Measurements from ENCODE around the gene DENND4A. TPM values are rescaled to one million over a fixed set of nuclear protein-coding genes. Genes with fewer than 3 reads are reported as not detected.
A peak's percentile ranks its signal among the peaks of the same experiment; 100 is the strongest.

DENND4A gene
- total RNA-seq, 1 experiment from 2014 or later: 12.7 TPM

DNA sequence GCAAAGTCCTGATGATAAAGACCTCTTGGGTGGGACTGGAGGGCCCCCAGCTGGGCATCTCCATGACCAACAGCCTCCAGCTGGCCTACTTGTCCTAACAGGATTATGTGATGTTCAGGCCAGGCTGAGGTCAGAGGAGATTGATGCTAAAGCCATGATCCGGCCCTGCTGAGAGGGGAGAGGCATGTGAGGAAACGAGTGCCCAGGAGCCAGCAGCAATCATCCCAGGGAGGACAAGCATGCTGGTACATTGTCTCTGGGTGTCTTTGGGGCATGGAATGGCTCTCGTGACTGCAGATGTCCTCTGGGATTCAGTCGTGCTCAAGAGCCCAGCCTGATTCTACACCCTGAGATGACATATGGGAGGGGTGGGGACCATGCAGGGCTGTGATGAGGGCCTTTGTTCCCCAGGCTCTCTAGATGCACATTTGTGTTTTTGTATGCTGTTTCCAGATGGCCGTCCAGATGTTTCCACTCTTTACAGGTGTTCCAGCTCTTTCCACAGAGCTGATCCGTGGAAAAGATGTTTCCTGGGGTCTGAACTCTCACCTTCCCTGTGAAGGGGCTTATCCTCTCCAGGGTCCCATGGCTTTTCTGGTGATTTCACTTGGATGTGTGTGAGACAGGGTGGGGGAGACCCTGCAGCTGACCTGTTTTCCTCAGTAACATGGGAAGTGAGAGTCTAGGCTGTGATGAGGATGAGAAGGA is 150.2 kb downstream of the DENND4A start:
- CTCF ChIA-PET: no interaction called here
- no TSS peak for BruUV-seq (replicated peaks)
- H3K4me1 ChIP-seq: no peaks in the 10 kb centered on the region
- TF ChIP-seq, protein P1, sequence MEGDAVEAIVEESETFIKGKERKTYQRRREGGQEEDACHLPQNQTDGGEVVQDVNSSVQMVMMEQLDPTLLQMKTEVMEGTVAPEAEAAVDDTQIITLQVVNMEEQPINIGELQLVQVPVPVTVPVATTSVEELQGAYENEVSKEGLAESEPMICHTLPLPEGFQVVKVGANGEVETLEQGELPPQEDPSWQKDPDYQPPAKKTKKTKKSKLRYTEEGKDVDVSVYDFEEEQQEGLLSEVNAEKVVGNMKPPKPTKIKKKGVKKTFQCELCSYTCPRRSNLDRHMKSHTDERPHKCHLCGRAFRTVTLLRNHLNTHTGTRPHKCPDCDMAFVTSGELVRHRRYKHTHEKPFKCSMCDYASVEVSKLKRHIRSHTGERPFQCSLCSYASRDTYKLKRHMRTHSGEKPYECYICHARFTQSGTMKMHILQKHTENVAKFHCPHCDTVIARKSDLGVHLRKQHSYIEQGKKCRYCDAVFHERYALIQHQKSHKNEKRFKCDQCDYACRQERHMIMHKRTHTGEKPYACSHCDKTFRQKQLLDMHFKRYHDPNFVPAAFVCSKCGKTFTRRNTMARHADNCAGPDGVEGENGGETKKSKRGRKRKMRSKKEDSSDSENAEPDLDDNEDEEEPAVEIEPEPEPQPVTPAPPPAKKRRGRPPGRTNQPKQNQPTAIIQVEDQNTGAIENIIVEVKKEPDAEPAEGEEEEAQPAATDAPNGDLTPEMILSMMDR (IDR thresholded peaks at IDR 0.05; ENCODE audit: insufficient read depth in 1 of 2, low read depth in 1 of 2, low read length in 1 of 2, severe bottlenecking in 1 of 2, unreplicated experiment in 1 of 2): no peak
- H3K27me3 ChIP-seq (replicated peaks; ENCODE audit: control insufficient read depth, insufficient read depth, low read length): no peaks in the 10 kb centered on the region
- no peak overlapping the region for H3K4me3 ChIP-seq (ENCODE audit: low read depth, low read length)
- no peak for DNase-seq
- H3K36me3 Mint-ChIP-seq (ENCODE audit: insufficient read depth, unreplicated experiment): peaks cover 9% of the 10 kb centered on the region
- POLR2A ChIA-PET: no interaction called here
- intact Hi-C loops (cut with micrococcal nuclease; ENCODE audit: unreplicated experiment): no loop called here
- H3K36me3 ChIP-seq (ENCODE audit: control insufficient read depth, insufficient read depth, low read length): no peaks in the 10 kb centered on the region
- no peaks in the 10 kb centered on the region for H3K9me3 Mint-ChIP-seq (ENCODE audit: unreplicated experiment)
- no peak overlapping the region for H3K27ac Mint-ChIP-seq (ENCODE audit: unreplicated experiment)
- H3K4me3 Mint-ChIP-seq (ENCODE audit: unreplicated experiment): no peak overlapping the region
- H3K4me1 Mint-ChIP-seq (ENCODE audit: low read depth, unreplicated experiment): no peaks in the 10 kb centered on the region
- no peaks in the 10 kb centered on the region for H3K27me3 Mint-ChIP-seq (ENCODE audit: insufficient read depth, unreplicated experiment)
- no peaks in the 10 kb centered on the region for H3K9me3 ChIP-seq

DNA sequence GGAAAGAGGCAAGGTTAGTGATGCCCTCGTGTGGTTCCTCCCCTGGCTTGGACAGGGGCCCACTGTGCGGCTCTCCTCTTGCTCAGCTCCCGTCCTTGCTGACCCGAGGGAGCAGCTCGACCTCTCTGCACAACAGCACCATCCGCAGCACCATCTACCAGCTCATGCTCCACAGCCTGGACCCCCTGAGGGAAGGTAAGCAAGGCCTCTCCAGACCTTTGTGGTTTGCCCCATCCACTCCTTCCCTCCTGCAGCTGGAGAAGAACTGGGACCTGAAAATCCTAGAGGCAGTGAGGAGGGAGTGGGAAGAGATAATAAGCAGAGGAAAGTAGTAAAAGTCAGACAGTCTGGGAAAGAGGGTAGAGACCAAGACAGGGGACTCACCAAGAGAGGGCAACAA is 152.6 kb downstream of the DENND4A start:
- CTCF ChIA-PET: interaction anchor here (1.2 kb wide), 1 partner anchor 185 kb away, joined by 9 read pairs; no protein-coding TSS in a partner anchor
- Mint-ChIP-seq H3K9me3 (ENCODE audit: unreplicated experiment) (no peaks in the 10 kb centered on the region), H3K36me3 (ENCODE audit: insufficient read depth, unreplicated experiment) (peaks cover 9% of the 10 kb centered on the region), H3K27ac (ENCODE audit: unreplicated experiment) (no peak overlapping the region), H3K4me3 (ENCODE audit: unreplicated experiment) (no peak overlapping the region), H3K4me1 (ENCODE audit: low read depth, unreplicated experiment) (no peaks in the 10 kb centered on the region), H3K27me3 (ENCODE audit: insufficient read depth, unreplicated experiment) (no peaks in the 10 kb centered on the region)
- POLR2A ChIA-PET: no interaction called here
- intact Hi-C loops (cut with micrococcal nuclease; ENCODE audit: unreplicated experiment): loop anchor here (2.0 kb wide), 1 partner anchor 217 kb away; no protein-coding TSS in a partner anchor
- BruUV-seq (replicated peaks): no TSS peak
- Histone ChIP-seq H3K36me3 (ENCODE audit: control insufficient read depth, insufficient read depth, low read length) (no peaks in the 10 kb centered on the region), H3K27me3 (replicated peaks; ENCODE audit: control insufficient read depth, insufficient read depth, low read length) (no peaks in the 10 kb centered on the region), H3K4me3 (ENCODE audit: low read depth, low read length) (no peak overlapping the region), H3K4me1 (no peaks in the 10 kb centered on the region), H3K9me3 (no peaks in the 10 kb centered on the region)
- DNase-seq: no peak
- TF ChIP-seq, protein P1 (IDR thresholded peaks at IDR 0.05; ENCODE audit: insufficient read depth in 1 of 2, low read depth in 1 of 2, low read length in 1 of 2, severe bottlenecking in 1 of 2, unreplicated experiment in 1 of 2): no peak

DNA sequence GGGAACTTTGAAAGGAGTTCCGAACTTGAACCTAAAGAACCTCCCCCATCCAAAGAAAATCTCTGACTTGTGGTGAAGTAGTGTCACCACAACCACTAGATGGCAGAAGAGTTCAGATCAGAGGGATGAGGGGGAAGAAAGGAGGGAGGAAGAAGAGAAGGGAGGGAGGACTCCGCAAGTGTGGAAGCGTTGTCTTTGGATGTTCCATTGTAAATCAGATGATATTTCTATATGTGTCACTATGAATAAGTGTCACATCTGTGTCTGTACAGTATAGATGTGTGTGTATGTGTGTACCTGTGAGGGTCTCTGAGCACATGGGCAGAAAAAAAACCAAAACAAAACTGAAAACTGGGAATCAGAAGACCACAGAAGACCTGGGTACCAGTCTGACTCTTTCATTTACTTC is 153.4 kb downstream of the DENND4A start:
- no peaks in the 10 kb centered on the region for H3K4me1 Mint-ChIP-seq (ENCODE audit: low read depth, unreplicated experiment)
- TF ChIP-seq, protein P1 (IDR thresholded peaks at IDR 0.05; ENCODE audit: insufficient read depth in 1 of 2, low read depth in 1 of 2, low read length in 1 of 2, severe bottlenecking in 1 of 2, unreplicated experiment in 1 of 2): peak; percentile 74 to 78
- H3K4me3 ChIP-seq (ENCODE audit: low read depth, low read length): no peak overlapping the region
- ChIA-PET POLR2A (interaction anchor here (0.5 kb wide), 1 partner anchor 28 kb away, joined by 3 read pairs; the partner anchor contains the start of gene INTS14), CTCF (interaction anchor here (1.2 kb wide), 2 partner anchors 10 to 185 kb away, joined by 3 to 9 read pairs; no protein-coding TSS in a partner anchor)
- no peaks in the 10 kb centered on the region for H3K36me3 ChIP-seq (ENCODE audit: control insufficient read depth, insufficient read depth, low read length)
- no TSS peak for BruUV-seq (replicated peaks)
- no peak overlapping the region for H3K4me3 Mint-ChIP-seq (ENCODE audit: unreplicated experiment)
- no peaks in the 10 kb centered on the region for H3K9me3 Mint-ChIP-seq (ENCODE audit: unreplicated experiment)
- peak in 1 of 2 experiments; percentile 67 for DNase-seq
- H3K27me3 Mint-ChIP-seq (ENCODE audit: insufficient read depth, unreplicated experiment): no peaks in the 10 kb centered on the region
- intact Hi-C loops (cut with micrococcal nuclease; ENCODE audit: unreplicated experiment): loop anchor here (1.0 to 2.0 kb wide), 3 partner anchors 186 to 218 kb away; no protein-coding TSS in a partner anchor
- no peak overlapping the region for H3K27ac Mint-ChIP-seq (ENCODE audit: unreplicated experiment)
- no peaks in the 10 kb centered on the region for H3K9me3 ChIP-seq
- H3K36me3 Mint-ChIP-seq (ENCODE audit: insufficient read depth, unreplicated experiment): peaks cover 9% of the 10 kb centered on the region
- H3K27me3 ChIP-seq (replicated peaks; ENCODE audit: control insufficient read depth, insufficient read depth, low read length): no peaks in the 10 kb centered on the region
- H3K4me1 ChIP-seq: no peaks in the 10 kb centered on the region

Data from Caco-2 (cell line).